ENCODE results near the gene SON.

SON gene

DNA sequence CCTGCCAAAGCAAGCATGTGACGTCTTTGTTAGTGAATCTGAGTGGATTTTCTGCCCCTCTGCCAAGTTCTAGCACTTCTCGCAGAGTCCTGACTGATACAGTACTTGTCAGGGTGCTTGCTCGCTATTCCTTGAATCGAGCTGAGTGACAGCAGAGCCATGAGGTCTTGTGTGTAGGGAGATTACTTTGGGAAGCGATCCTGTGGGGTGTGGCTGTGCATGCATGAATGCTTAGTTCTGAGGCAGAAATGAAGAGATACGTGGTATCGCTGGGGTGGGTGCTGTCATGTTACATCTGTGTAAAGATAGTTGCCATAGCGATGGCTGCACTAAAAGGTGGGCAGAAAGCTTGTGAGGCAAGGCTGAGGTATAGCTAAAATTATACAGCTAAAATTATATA, 32.0 kb upstream of the SON start:
- in situ Hi-C loops (cut with MboI; ENCODE audit: low pct_unique_long_range_greater_than_20kb, low sequenced_read_pairs, unreplicated experiment): no loop called here
- no peak for TF ChIP-seq CTCF (IDR thresholded peaks at IDR 0.05; ENCODE audit: extremely low read depth, insufficient read depth, missing control alignments)
- DNase-seq (ENCODE audit: low spot score): no peak

DNA sequence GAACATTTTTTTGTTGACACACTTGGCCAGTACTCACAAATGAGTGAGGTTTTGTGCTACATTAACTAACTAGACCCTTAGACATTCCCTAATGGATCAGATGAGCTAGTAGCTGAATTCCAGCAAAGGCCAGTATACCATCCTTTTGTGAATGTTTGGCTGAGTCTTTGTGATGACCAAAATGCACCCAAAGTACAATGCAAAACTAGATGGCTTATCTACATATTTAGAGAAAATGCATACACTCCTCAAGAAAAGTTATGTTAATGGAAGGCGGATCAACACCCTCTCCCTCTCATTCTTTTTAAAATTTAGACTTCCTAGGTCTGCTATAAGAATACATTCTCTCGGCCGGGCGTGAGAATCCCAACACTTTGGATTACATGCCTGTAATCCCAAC, 31.2 kb upstream of the SON start:
- in situ Hi-C loops (cut with MboI; ENCODE audit: low pct_unique_long_range_greater_than_20kb, low sequenced_read_pairs, unreplicated experiment): no loop called here
- TF ChIP-seq CTCF (IDR thresholded peaks at IDR 0.05; ENCODE audit: extremely low read depth, insufficient read depth, missing control alignments): no peak

DNA sequence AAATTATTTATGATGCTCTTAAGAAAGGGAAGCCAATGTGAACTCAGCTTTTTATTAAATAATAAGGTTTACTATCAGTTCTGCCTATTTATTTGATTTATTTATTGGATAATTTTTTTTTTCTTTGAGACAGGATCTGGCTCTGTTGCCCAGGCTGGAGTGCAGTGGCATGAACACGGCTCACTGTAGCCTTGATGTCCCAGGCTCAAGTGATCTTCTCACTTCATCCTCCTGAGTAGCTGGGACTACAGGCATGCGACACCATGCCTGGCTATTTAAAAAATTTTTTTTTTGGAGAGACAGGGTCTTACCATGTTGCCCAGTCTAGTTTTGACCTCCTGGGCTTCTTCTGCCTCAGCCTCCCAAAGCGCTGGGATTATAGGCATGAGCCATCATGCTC, 30.4 kb upstream of the SON start:
- in situ Hi-C loops (cut with MboI; ENCODE audit: low pct_unique_long_range_greater_than_20kb, low sequenced_read_pairs, unreplicated experiment): no loop called here
- no peak for TF ChIP-seq CTCF (IDR thresholded peaks at IDR 0.05; ENCODE audit: extremely low read depth, insufficient read depth, missing control alignments)
- DNase-seq (ENCODE audit: low spot score): no peak

More for the DNA sequence above, 31.2 kb upstream of the SON start:
- DNase-seq (ENCODE audit: low spot score): no peak

- in situ Hi-C loops (cut with MboI; ENCODE audit: low pct_unique_long_range_greater_than_20kb, low sequenced_read_pairs, unreplicated experiment): no loop called here
- no peak for TF ChIP-seq CTCF (IDR thresholded peaks at IDR 0.05; ENCODE audit: extremely low read depth, insufficient read depth, missing control alignments)
- DNase-seq (ENCODE audit: low spot score): no peak
These were observed 28.6 kb upstream of the SON start for GRCh38 chr21:33514229-33514628.

- in situ Hi-C loops (cut with MboI; ENCODE audit: low pct_unique_long_range_greater_than_20kb, low sequenced_read_pairs, unreplicated experiment): no loop called here
- DNase-seq (ENCODE audit: low spot score): no peak
- no peak for TF ChIP-seq CTCF (IDR thresholded peaks at IDR 0.05; ENCODE audit: extremely low read depth, insufficient read depth, missing control alignments)
These were observed 23.9 kb upstream of the SON start for GRCh38 chr21:33518899-33519298.

GRCh38 chr21:33522297-33522952, 20.4 kb upstream of the SON start:
- TF ChIP-seq CTCF (IDR thresholded peaks at IDR 0.05; ENCODE audit: extremely low read depth, insufficient read depth, missing control alignments): no peak
- in situ Hi-C loops (cut with MboI; ENCODE audit: low pct_unique_long_range_greater_than_20kb, low sequenced_read_pairs, unreplicated experiment): no loop called here
- no peak for DNase-seq (ENCODE audit: low spot score)
